SHP77 treated with DMSO at 0.1 percent for 48 hours (cell line): Measurements from ENCODE around the gene TYRP1.

Experiments used
- DNase-seq: peaks from one replicate; lab custom pipeline; 2025; lab: John Stamatoyannopoulos, UW

The TYRP1 gene

DNA sequence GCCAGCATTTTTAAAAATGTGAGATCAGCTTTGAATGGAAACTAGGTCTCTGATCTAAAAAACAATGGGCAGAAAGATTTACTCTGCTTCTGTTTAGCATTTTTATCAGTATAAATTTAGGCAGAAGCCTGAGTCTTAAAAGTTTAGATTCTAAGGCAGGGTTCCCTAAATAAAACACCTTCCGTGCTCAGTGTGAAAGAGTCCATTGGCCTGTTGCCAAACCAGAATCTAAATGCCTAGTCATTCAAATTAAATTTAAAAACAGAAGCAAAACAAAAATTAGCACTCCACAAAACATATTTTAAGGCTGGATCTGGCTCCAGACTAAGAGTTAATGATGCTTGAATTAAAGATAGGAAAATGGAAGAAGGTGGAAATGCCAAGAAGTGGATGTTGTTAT is 4.5 kb downstream of the TYRP1 start:
- DNase-seq: no peak

- DNase-seq: no peak
Measured at GRCh38 chr9:12698266-12698665, 5.1 kb downstream of the TYRP1 start.

DNA sequence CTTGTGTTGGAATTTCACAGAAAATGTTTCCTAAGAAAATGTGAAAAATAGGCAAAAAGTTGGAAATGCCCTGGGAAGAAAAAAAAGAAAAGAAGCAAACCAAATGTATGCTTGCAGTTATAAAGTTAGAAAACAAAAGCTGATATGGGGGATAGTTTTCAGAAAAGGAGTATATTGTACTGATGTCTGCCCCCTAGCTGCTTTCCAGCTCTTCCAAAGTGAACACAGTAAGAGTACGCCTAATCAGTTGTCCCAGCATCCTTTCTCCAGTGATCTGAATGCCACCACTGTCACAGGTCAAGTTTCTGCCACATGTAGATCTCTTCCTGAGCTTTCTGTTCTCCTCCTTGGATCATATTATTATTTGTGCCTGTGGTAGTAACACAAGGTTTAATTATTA is 5.8 kb downstream of the TYRP1 start:
- DNase-seq: no peak

GRCh38 chr9:12699529-12699928 is 6.3 kb downstream of the TYRP1 start:
- no peak for DNase-seq

DNA sequence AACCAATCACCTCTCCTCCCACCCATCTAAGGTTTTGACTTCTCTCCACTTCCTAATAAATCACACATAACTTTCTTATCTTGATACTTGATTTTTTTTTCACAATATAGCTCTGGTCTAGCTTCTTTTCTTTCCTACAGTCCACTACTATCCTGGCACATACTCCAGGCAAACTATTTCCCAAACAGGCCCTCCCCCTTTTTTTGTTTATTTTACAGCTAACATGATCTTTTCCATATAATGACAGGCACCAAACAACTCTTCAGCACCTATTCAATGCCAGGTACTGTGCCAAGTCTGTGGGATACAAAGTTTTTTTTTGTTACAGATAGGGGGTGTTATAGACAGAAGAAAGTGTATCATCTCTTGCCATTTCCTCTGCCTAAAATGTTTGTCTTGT is 7.9 kb downstream of the TYRP1 start:
- no peak for DNase-seq

DNA sequence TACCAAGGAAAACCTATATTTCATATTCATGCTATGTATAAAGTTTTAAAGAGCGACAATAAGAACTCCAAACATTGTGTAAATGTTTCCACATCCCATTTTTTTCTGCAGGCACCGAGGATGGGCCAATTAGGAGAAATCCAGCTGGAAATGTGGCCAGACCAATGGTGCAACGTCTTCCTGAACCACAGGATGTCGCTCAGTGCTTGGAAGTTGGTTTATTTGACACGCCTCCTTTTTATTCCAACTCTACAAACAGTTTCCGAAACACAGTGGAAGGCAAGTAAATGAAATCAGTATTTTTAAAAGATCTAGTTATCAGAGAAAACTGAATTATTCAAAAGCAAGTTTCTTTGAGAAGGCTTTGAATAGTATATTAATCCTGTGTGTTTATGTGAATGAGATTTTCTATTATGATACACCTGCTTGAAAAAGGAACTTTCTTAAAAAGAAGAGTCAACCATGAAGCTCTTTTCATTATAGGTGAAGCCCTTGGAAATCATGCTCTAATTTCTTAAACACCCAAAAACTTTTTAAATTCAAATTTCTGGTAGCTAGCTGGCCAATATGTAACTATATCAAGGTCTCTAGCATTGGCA is 9.1 kb downstream of the TYRP1 start:
- DNase-seq: no peak

GRCh38 chr9:12703996-12704395 is 10.8 kb downstream of the TYRP1 start:
- no peak for DNase-seq

DNA sequence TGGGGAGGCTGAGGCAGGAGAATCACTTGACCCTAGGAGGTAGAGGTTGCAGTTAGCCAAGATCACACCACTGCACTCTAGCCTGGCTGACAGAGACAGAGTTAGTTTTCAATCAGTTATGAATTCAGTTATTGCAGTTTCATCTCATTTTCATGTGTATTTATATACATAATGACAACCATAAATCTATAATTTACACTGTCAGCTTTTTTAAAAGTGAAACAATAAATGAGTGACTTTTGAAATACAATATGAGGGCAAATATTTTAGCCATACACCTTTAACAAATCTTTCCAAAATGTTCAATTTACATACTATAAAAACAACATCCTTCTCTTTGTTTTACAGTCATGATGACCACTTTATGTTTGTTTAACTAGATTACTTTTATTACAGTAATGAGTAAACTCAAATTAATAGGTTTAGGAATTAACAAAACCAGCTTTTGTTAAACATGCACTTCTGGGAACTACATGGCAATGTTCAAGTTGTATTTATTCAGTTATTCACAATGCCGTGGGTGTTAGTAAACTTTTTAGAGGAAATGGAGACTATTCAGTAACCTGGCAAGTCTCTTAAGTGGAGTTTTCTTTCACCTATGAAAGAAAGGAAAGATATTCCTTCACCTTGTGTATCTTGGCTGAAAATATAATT is 12.7 kb downstream of the TYRP1 start:
- no peak for DNase-seq

GRCh38 chr9:12708562-12709298 is 15.5 kb downstream of the TYRP1 start:
- no peak for DNase-seq

- DNase-seq: no peak
Measured at GRCh38 chr9:12712532-12712931, 19.3 kb downstream of the TYRP1 start.

DNA sequence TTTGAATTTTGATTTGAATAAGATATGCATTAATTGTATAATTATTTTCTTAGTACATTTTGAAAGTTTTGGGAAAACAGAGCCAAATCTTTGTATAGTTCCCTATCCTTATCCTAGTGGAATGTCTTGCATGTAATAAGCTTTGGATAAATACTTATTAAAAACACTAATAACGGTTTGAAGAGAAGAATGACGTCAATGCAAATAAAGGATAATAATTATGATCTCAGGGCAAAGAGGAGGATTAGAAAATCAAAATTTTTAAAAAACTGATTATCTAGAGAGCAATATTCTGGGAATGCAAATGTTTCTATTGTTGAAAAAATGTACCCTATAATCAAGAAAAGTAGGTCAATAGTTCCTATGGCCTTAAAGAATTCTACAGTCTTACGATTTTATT is 22.1 kb downstream of the TYRP1 start:
- DNase-seq: no peak

- no peak for DNase-seq
Measured at GRCh38 chr9:12716823-12717600, 23.8 kb downstream of the TYRP1 start.

DNA sequence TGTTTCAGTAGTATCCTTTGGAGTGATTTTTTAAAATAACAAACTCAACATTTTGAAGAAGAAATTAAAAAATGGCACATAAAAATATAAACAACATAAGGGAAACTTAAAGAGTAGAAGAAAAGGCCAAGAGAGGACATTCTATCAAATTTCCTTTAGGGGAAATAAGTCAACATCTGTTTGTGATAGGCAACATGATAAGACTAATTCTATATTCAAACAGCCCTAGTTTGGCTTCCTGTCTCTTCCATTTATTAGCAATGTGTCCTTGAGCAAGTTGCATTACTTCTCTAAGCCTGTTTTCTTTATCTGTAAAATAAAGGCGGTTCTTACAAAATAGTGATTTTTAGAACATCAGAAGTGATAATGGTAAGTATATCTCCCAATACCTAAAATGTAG is 24.7 kb downstream of the TYRP1 start:
- DNase-seq: no peak

DNA sequence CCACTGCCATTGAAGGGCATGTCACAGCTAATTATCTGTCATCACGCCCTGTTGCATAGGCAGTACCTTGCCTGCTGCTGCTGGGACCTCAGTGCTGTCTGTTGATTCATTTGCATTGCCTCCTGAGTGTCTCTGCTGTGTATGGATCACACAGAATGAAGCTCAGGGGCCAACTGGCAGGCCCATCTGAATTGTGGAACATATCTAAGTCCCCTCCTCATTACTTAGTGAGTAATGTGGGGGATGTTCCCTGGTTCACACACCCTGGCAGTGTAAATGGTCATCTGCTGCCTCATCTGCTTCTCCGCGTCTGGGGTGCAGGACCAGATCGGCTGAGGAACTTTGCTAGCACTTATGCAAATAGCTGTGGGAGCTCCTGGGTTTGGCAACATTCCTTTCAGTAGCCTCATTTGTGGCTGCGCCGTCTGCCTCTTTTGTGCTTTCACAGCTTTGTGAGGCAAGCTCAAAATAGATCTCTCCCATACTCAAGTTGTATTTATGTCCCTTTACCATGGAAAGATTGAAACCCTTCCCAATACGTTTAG is 25.4 kb downstream of the TYRP1 start:
- DNase-seq: no peak

- no peak for DNase-seq
Measured at GRCh38 chr9:12719431-12719830, 26.2 kb downstream of the TYRP1 start.

DNA sequence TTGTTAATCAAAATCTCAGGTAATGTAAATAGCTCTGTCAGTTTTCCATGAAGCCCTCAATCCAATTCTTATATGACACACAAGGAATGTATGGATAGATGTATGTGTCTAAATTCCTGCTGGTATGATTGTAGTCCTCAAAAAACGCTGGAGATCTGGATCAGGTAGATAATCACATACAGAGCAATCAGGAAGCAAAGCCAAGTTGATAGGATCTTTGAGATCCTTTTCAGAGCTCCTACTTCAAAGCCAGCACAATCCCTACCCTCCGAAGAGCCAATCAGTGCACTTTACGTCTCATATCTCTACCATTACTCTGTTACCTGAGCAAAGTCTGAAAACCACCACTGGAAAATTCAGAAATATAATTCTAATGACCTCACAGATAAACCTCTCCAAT is 27.4 kb downstream of the TYRP1 start:
- no peak for DNase-seq

DNA sequence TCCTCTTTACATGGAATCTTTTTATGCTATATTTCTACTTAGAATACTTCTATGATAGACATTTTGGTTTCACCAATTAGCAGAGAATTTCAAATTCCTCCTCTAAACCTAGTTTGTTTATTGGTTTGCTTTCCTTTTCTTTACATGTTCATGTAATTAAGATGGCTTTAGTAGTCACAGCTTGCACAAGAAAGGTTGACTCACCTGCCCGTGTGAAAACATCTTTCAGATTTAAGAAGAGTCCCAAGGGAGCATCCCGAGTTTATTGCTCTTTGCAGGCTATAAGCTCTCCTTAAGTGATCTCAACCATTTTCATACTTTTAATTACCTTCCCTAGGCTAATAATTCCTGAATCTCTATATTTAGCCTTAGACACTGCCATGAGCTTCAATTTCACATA is 28.9 kb downstream of the TYRP1 start:
- no peak for DNase-seq

GRCh38 chr9:12723409-12724028 is 30.3 kb downstream of the TYRP1 start:
- DNase-seq: no peak

GRCh38 chr9:12726795-12727194 is 33.6 kb downstream of the TYRP1 start:
- DNase-seq: no peak

DNA sequence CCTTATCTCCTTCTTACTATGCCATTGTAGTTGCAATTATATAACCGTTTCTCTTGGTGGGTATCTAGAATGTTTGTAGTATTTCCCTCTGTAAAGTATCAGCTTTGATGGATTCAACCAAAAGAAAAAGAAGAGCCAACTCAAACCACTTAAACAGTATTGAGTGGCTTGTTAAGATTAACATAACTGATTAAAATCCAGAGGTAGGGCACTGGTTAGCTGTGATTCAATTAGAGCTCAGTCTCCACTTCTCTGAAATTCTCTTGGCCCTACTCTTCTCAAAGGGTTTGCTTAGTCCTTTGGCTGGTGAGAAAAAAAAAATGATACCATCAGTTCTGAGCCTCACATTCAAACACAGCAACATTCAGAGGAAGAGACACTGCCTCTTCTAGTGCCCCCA is 37.0 kb downstream of the TYRP1 start:
- no peak for DNase-seq

DNA sequence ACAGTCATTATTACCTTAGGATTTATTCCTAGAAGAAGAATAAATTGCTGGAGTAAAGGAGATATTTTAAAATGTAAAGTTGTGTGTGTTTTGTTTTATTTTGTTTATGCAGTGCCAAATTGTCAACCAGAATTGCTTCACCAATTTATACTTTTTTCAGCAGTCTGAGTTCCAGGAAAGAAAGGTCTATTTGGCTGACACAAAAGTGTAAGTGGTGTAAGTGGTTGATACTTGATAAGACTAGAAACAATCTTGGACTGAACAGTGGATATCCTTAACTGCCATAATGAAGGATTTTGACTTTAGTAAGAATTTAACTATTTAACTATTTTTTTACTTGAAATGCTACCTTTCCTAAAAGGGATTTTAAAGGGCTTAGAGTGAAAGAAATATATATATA is 37.7 kb downstream of the TYRP1 start:
- no peak for DNase-seq

DNA sequence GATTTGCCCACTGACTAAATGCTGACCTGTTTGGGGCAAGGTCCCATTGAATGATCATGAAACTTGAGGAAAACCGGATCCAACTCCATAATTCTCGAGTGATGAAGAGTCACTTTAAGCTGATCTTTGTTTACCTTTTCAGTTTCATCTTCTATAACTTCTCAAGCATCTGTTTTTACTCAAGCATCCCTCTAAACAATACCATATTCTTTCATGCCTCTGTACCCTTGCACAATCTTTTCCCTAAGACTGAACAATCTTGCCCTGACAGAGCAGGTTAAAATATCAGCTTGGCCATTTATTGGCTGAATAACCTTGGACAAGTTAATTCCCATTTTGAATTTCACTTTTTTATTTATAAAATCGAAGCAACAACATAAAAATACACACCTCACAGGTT is 39.8 kb downstream of the TYRP1 start:
- DNase-seq: no peak
